K562 (cell line): ENCODE measurements around the gene ICOSLG. TPM values are rescaled to one million over a fixed set of nuclear protein-coding genes. Genes with fewer than 3 reads are reported as not detected.
"Not testable (repeated sequence)": the region's sequence is repeated elsewhere in the genome, so short reads cannot be mapped to it uniquely, and the experiment has no call there.

Experiments
- ATAC-seq: fragments of 200-7000 bp; cut with Tn5 transposase; 3 replicates; pipeline ENCODE4 v1.9.1; 2020; ENCODE audit warnings: moderate library complexity
- BruUV-seq: library from RNA; stranded (reverse); fragments of 400-500 nt; replicated peaks from 2 replicates; lab custom pipeline; 2021; lab: Mats Ljungman, UMichigan
- CTCF ChIA-PET: fragments of 300-600 bp; formaldehyde crosslinking; extraction: SDS; loops from one replicate; lab custom pipeline; 2021; ENCODE audit warnings: low intra/inter-chr PET ratio; lab: Yijun Ruan, JAX
- POLR2A ChIA-PET: fragments of 300-600, 350-650 bp; sonication (Branson Sonifier 250); formaldehyde crosslinking; extraction: SDS; loops from one replicate; lab custom pipeline; 2021; ENCODE audit warnings: antibody characterized with exemption, inconsistent platforms; lab: Yijun Ruan, JAX
- DNase-seq, 4 experiments: peaks; one replicate each; pipeline versions ENCODE4 v3.0.0 to v3.0.0-alpha.2; 2011 to 2018; ENCODE audit warnings: low spot score in 3 of 4, mixed read lengths in 3 of 4; ENCODE audit errors: extremely low read depth in 1 of 4
- FAIRE-seq: peaks from 2 replicates; lab custom pipeline; 2011; peaks lifted over from hg19 to GRCh38; lab: Jason Lieb, UNC
- H2AFZ ChIP-seq: 2 replicates; pipeline ENCODE4 v1.6.0; 2011; ENCODE audit warnings: low read depth, low read length, control low read depth, inconsistent platforms
- H3K27ac ChIP-seq: fragments of 200-600 bp; 3 replicates; pipeline ENCODE4 v1.8.0; 2011; ENCODE audit warnings: low read depth, mild to moderate bottlenecking, control low read depth, inconsistent platforms, low read length, moderate library complexity, mixed read lengths; ENCODE audit errors: extremely low read depth
- H3K27me3 ChIP-seq, 2 experiments: fragments of 300-600 bp in 1 of 2; 2 replicates in 1 of 2; 3 replicates in 1 of 2; pipeline versions ENCODE4 v1.6.0 to v1.8.0; 2011; ENCODE audit warnings: inconsistent platforms in 2 of 2, low read length in 2 of 2, mild to moderate bottlenecking in 1 of 2, mixed read lengths in 1 of 2, moderate library complexity in 1 of 2; ENCODE audit not compliant: control insufficient read depth in 2 of 2, insufficient read depth in 2 of 2
- H3K36me3 ChIP-seq: fragments of 300-600 bp; 3 replicates; pipeline ENCODE4 v1.8.0; 2011; ENCODE audit warnings: mild to moderate bottlenecking, low read length, inconsistent platforms; ENCODE audit not compliant: control insufficient read depth, insufficient read depth
- H3K4me1 ChIP-seq, 2 experiments: fragments of 200-600 bp in 1 of 2; replicated peaks in 1 of 2; 2 replicates in 1 of 2; 3 replicates in 1 of 2; pipeline versions ENCODE4 v1.5.1 to v1.8.0; 2011; ENCODE audit warnings: inconsistent platforms in 2 of 2, low read length in 2 of 2, mild to moderate bottlenecking in 1 of 2, mixed read lengths in 1 of 2, moderate library complexity in 1 of 2; ENCODE audit not compliant: control insufficient read depth in 2 of 2, insufficient read depth in 2 of 2
- H3K4me2 ChIP-seq: 2 replicates; pipeline ENCODE4 v1.6.1; 2011; ENCODE audit warnings: low read length, control low read depth, inconsistent platforms, mixed read lengths; ENCODE audit not compliant: insufficient read depth
- H3K4me3 ChIP-seq: fragments of 200-600 bp; sonication (generic), shearing (Covaris generic); 2 replicates; pipeline ENCODE4 v1.5.1; 2016; ENCODE audit warnings: control low read depth, inconsistent platforms
- H3K79me2 ChIP-seq: fragments of 200-600 bp; 3 replicates; pipeline ENCODE4 v1.8.0; 2011; ENCODE audit warnings: low read length, inconsistent platforms; ENCODE audit not compliant: control insufficient read depth, insufficient read depth
- H3K9ac ChIP-seq, 2 experiments: 2 replicates each; pipeline versions ENCODE4 v1.6.0 to v1.6.1; 2011; ENCODE audit warnings: low read depth in 2 of 2, low read length in 2 of 2, control low read depth in 1 of 2, inconsistent platforms in 1 of 2, mild to moderate bottlenecking in 1 of 2, mixed read lengths in 1 of 2; ENCODE audit not compliant: insufficient read depth in 1 of 2
- H3K9me1 ChIP-seq: one replicate; pipeline ENCODE4 v1.6.0; 2011; ENCODE audit warnings: inconsistent platforms, mild to moderate bottlenecking, low read length, moderate library complexity; ENCODE audit not compliant: control insufficient read depth, insufficient read depth
- H3K9me3 ChIP-seq: replicated peaks from 2 replicates; pipeline ENCODE4 v1.5.1; 2011; ENCODE audit warnings: low read depth, low read length, inconsistent platforms; ENCODE audit not compliant: control insufficient read depth, insufficient read depth
- H4K20me1 ChIP-seq: replicated peaks from 2 replicates; pipeline ENCODE4 v1.6.1; 2011; ENCODE audit warnings: low read length, inconsistent platforms, mixed read lengths; ENCODE audit not compliant: control insufficient read depth, insufficient read depth
- WGBS: fragments of 100-300 bp; shearing (Covaris generic); methylation state at CpG from one replicate; pipeline ENCODE4 v1.1.6; 2016; ENCODE audit warnings: low coverage, mixed read lengths; ENCODE audit not compliant: insufficient coverage; ENCODE audit errors: missing lambda C conversion rate; 5-methylcytosine and 5-hydroxymethylcytosine counted together
- in situ Hi-C: fragments of 300-500 bp; cut with MboI; formaldehyde crosslinking; loops from 4 replicates; pipeline ENCODE4 v1.15.0; 2018; ENCODE audit warnings: inconsistent platforms, mixed read lengths
- intact Hi-C: fragments of 100-400 bp; cut with micrococcal nuclease; formaldehyde crosslinking; loops from 2 replicates; pipeline ENCODE4 v1.14.2; 2022
- polyA plus RNA-seq, 8 experiments: library from polyadenylated mRNA; depleted of rRNA in 4 of 8; stranded (reverse) in 5 of 8; unstranded in 3 of 8; fragments of >200 nt; fragmentation: Nextera tagmentation in 2 of 8; fragmentation: Illumina TruSeq in 1 of 8; extraction: Ambion mirVana in 2 of 8; extraction: Trizol in 1 of 8; gene quantifications; 2 replicates each; pipeline versions ENCODE4 v1.2.1 to v1.2.3, GENCODE V29; 2011 to 2014; ENCODE audit warnings: inconsistent platforms in 1 of 8, missing spikeins in 1 of 8
- total RNA-seq, 7 experiments: library from RNA; depleted of rRNA in 6 of 7; stranded (reverse); fragments of >200 nt in 6 of 7; fragmentation: Illumina TruSeq in 2 of 7; extraction: Trizol in 2 of 7; gene quantifications; 2 replicates each; pipeline versions ENCODE4 v1.2.1 to v1.2.3, GENCODE V29; 2011 to 2021; ENCODE audit warnings: low replicate concordance in 1 of 7

The ICOSLG gene
- total and polyA plus RNA-seq, 9 of the 15 experiments (the other 6 are each of a cell fraction or from before 2014, with no cell fraction given): 0.01 to 1.4 (median 0.15) TPM

DNA sequence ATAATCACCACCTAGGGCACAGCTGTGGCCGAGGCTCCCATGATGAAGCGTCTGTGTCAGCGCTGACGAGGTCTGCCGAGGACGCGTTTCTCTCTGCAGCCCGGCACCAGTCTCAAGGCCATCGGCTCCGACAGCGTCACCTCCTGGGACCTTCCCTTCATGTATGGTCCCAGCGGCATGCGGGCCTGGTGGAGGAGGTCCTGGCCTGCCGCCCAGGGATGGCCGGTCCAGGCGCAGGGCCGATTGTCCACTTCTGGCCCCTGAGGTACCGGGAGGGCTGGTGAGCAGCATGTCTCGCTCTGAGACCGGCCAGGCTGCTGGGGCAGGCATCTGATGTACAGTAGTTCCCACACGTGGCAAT is 43.6 kb downstream of the ICOSLG start:
- H3K27me3 ChIP-seq, CTCF ChIA-PET, H2AFZ ChIP-seq, H3K9me1 ChIP-seq, H3K27ac ChIP-seq, H3K9me3 ChIP-seq, BruUV-seq, intact Hi-C loops, H3K79me2 ChIP-seq, in situ Hi-C loops, H3K4me1 ChIP-seq, H3K36me3 ChIP-seq, H4K20me1 ChIP-seq, H3K4me2 ChIP-seq, POLR2A ChIA-PET, H3K9ac ChIP-seq, FAIRE-seq, H3K4me3 ChIP-seq: not testable (repeated sequence)
- ATAC-seq (peak; percentile 46; the same call in 2 of the 3 replicates), DNase-seq (peak in 1 of 4 experiments; percentile 0)
- 60% methylated on average over 1 of the region's 21 CpGs for WGBS

DNA sequence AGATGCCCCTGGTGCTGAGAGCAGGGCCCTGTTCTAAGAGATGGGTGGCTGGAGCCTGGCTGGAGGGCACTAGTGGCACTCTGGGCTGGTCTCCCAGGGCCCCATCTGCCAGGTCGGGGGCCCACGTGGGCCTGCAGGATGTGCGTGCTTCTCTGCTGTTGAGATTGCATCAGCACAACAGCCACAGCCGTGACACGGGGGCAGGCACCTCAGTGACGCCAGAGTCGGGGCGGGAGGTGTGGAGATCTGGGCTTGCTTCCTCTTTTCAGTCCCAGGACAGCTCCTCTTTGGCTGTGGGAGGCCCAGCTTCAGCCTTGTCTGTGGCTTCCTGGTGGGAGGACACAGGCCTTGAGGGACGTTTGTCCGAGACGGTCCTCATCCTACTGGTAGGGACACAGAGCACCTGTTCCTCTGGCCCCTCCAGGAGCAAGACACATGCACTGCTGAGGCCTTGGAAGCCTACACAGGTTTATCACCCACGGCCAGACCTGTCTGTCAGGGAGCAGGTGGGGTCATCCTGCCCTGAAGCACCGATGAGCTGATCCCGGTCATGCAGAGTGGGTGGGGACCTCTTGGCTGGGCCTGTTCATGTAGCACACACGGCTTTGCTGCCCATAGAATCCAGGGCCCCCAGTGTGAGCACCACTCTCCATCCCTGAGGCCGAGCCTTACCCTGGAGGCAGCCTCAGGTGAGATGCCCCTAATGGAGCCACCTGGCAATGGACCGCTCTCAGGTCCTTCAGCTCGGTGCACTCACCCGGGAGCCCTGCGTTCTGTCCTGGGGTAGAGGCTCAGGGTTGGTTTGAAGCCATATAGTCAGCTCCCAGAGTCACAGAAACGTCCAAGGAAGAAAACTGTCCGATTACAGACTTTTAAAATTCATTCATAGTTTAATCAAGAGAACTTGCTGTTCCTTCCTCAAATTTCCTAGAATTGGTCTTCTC is 44.3 kb downstream of the ICOSLG start:
- H3K4me2 ChIP-seq, H3K4me3 ChIP-seq, POLR2A ChIA-PET, H2AFZ ChIP-seq, H4K20me1 ChIP-seq, H3K27ac ChIP-seq, CTCF ChIA-PET, H3K9me3 ChIP-seq, DNase-seq, H3K9me1 ChIP-seq, H3K9ac ChIP-seq, H3K36me3 ChIP-seq, in situ Hi-C loops, H3K79me2 ChIP-seq, H3K4me1 ChIP-seq, intact Hi-C loops, H3K27me3 ChIP-seq, BruUV-seq: not testable (repeated sequence)
- ATAC-seq (peak; percentile 75), FAIRE-seq (peak; percentile 73)
- no CpG with 5 or more reads among the region's 22 CpGs for WGBS

DNA sequence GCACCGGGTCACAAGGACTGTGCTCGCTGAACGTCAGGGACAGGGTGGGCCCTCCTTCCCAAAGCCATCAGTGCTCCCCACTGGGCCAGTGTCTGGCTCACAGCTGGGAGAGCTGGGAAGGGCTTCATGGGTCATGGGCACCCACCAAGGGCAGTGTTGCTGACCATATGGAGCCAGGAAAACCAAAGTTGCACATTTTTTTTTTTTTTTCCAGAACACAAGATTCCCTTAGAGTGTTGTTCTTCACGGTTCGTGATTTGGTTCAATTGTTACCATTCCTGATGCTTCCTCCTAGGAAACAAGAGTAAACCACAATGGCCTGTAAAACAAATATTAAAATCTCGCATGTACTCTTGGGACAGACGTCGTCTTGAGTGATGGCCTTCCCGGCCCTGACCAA is 45.9 kb downstream of the ICOSLG start:
- H3K36me3 ChIP-seq, in situ Hi-C loops, H3K9ac ChIP-seq, DNase-seq, FAIRE-seq, H2AFZ ChIP-seq, H3K4me1 ChIP-seq, H3K27ac ChIP-seq, intact Hi-C loops, BruUV-seq, H4K20me1 ChIP-seq, H3K27me3 ChIP-seq, POLR2A ChIA-PET, H3K9me1 ChIP-seq, CTCF ChIA-PET, H3K4me3 ChIP-seq, ATAC-seq, H3K79me2 ChIP-seq, H3K9me3 ChIP-seq, H3K4me2 ChIP-seq: not testable (repeated sequence)
- no CpG with 5 or more reads among the region's 9 CpGs for WGBS

- H3K4me3 ChIP-seq, POLR2A ChIA-PET, H3K4me1 ChIP-seq, FAIRE-seq, H3K9ac ChIP-seq, H3K4me2 ChIP-seq, H3K9me3 ChIP-seq, H3K27me3 ChIP-seq, in situ Hi-C loops, BruUV-seq, H3K36me3 ChIP-seq, H4K20me1 ChIP-seq, H3K9me1 ChIP-seq, DNase-seq, H2AFZ ChIP-seq, H3K27ac ChIP-seq, ATAC-seq, H3K79me2 ChIP-seq, intact Hi-C loops, CTCF ChIA-PET: not testable (repeated sequence)
- no CpG with 5 or more reads among the region's 9 CpGs for WGBS
Measured at GRCh38 chr21:44194451-44194850, 46.3 kb downstream of the ICOSLG start.
